CD8-positive, alpha-beta memory T cell (primary cell): ENCODE results near the gene GNG7. TPM values are rescaled to one million over a fixed set of nuclear protein-coding genes. Genes with fewer than 3 reads are reported as not detected.

Source experiments
- CTCF ChIA-PET: fragments of 350-600 bp; sonication (Branson Sonifier 250); formaldehyde crosslinking; loops from one replicate; lab custom pipeline; 2021; ENCODE audit warnings: antibody characterized with exemption; lab: Charles Lee
- POLR2A ChIA-PET: fragments of 350-600 bp; sonication (Branson Sonifier 250); formaldehyde crosslinking; loops from one replicate; lab custom pipeline; 2021; ENCODE audit warnings: antibody characterized with exemption; lab: Charles Lee
- DNase-seq, 5 donors: peaks; one replicate each; pipeline versions ENCODE4 v3.0.0 to v3.0.0-alpha.2; 2020 to 2022; ENCODE audit warnings: mixed read lengths in 1 of 5
- H3K27ac ChIP-seq: one replicate; pipeline ENCODE4 v1.7.0; 2013; ENCODE audit warnings: low read depth, mild to moderate bottlenecking, low read length, moderate library complexity
- H3K27me3 ChIP-seq: 2 replicates; pipeline ENCODE4 v1.7.0; 2013; ENCODE audit warnings: low read length, mild to moderate bottlenecking; ENCODE audit not compliant: insufficient read depth, poor library complexity, severe bottlenecking
- H3K36me3 ChIP-seq: 2 replicates; pipeline ENCODE4 v1.7.0; 2013; ENCODE audit warnings: mild to moderate bottlenecking, low read length, moderate library complexity; ENCODE audit not compliant: insufficient read depth
- H3K4me1 ChIP-seq: 2 replicates; pipeline ENCODE4 v1.7.0; 2013; ENCODE audit warnings: mild to moderate bottlenecking, low read length, moderate library complexity; ENCODE audit not compliant: insufficient read depth
- H3K4me3 ChIP-seq: 2 replicates; pipeline ENCODE4 v1.7.0; 2013; ENCODE audit warnings: mild to moderate bottlenecking, low read length
- H3K9me3 ChIP-seq: 2 replicates; pipeline ENCODE4 v1.7.0; 2013; ENCODE audit warnings: mild to moderate bottlenecking, low read length
- H3K27ac Mint-ChIP-seq, 8 donors: one replicate each; pipeline ENCODE4 v1.8.0; 2020 to 2021; ENCODE audit warnings: mixed read lengths in 8 of 8, mild to moderate bottlenecking in 6 of 8, inconsistent platforms in 3 of 8, moderate library complexity in 3 of 8
- H3K27me3 Mint-ChIP-seq, 2 donors: one replicate each; pipeline ENCODE4 v1.8.0; 2020 to 2021; ENCODE audit warnings: mixed read lengths in 2 of 2, mild to moderate bottlenecking in 1 of 2, moderate library complexity in 1 of 2
- H3K36me3 Mint-ChIP-seq, 3 donors: one replicate each; pipeline ENCODE4 v1.8.0; 2020 to 2021; ENCODE audit warnings: mixed read lengths in 3 of 3, inconsistent platforms in 1 of 3, mild to moderate bottlenecking in 1 of 3
- H3K4me1 Mint-ChIP-seq, 3 donors: one replicate each; pipeline ENCODE4 v1.8.0; 2020 to 2021; ENCODE audit warnings: mixed read lengths in 3 of 3, inconsistent platforms in 1 of 3, mild to moderate bottlenecking in 1 of 3
- H3K4me3 Mint-ChIP-seq, 7 donors: one replicate each; pipeline ENCODE4 v1.8.0; 2020 to 2021; ENCODE audit warnings: mixed read lengths in 7 of 7, mild to moderate bottlenecking in 6 of 7, moderate library complexity in 4 of 7, inconsistent platforms in 2 of 7
- H3K9me3 Mint-ChIP-seq, 5 donors: one replicate each; pipeline ENCODE4 v1.8.0; 2020 to 2022; ENCODE audit warnings: mixed read lengths in 5 of 5, mild to moderate bottlenecking in 3 of 5, moderate library complexity in 2 of 5, inconsistent platforms in 1 of 5
- polyA plus RNA-seq: library from polyadenylated mRNA; unstranded; fragments of 300-500 nt; fragmentation: Illumina TruSeq; gene quantifications from one replicate; pipeline ENCODE4 v1.2.3, GENCODE V29; 2021
- total RNA-seq, 2 experiments: library from RNA; stranded (reverse); gene quantifications; one replicate each; pipeline ENCODE4 v1.2.3, GENCODE V29; 2021

GNG7 gene
- total and polyA plus RNA-seq, 3 experiments from 2014 or later, result 0.40 to 1.2 (median 0.53) TPM

DNA sequence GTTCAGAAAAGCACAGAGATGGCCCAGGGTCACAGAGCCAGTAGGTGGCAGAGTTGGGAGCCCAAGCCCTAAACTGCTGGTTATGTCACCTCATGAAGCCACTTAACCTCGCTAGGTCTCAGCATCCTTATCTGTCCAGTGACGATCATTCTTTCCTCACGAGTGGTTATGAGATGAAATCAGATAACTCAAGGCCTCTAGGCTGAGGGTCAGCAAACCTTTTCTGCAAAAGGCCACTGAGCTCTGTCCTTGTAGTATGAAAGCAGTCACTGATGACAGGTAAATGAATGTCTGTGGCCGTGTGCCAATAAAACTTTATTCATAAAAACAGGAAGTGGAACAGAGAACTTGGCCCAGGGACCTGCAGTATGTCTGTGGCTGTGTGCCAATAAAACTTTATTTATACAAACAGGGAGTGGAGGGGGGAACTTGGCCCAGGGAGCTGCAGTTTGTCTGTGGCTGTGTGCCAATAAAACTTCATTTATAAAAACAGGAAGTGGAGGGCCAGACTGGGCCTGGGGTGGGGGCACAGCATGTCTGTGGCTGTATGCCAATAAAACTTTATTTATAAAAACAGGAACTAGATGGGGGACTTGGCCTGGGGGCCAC is 71.2 kb downstream of the GNG7 start:
- peaks cover 0 to 7% (median 0%) of the 10 kb centered on the region in 3 donors for H3K36me3 Mint-ChIP-seq
- ChIA-PET POLR2A (interaction anchor here (1.7 kb wide), 1 partner anchor 13 kb away, joined by 7 read pairs; no protein-coding TSS in a partner anchor), CTCF (interaction anchor here (0.8 to 10.1 kb wide), 2 partner anchors 14 to 156 kb away, joined by 3 to 152 read pairs; partner anchors contain the start of gene GADD45B)
- DNase-seq, result no peak
- peaks cover 6% of the 10 kb centered on the region for H3K9me3 ChIP-seq
- H3K4me3 ChIP-seq, result no peak overlapping the region
- peak overlapping the region in 2 of 7 donors; percentile 8 to 15 for H3K4me3 Mint-ChIP-seq
- H3K4me1 Mint-ChIP-seq, result peaks cover 32 to 47% (median 36%) of the 10 kb centered on the region in 3 donors
- no peak overlapping the region for H3K27ac ChIP-seq
- no peaks in the 10 kb centered on the region for H3K36me3 ChIP-seq
- peaks cover 24% of the 10 kb centered on the region for H3K4me1 ChIP-seq
- no peaks in the 10 kb centered on the region for H3K27me3 ChIP-seq
- H3K27me3 Mint-ChIP-seq, result no peaks in the 10 kb centered on the region
- peaks cover 0 to 2% (median 0%) of the 10 kb centered on the region in 5 donors for H3K9me3 Mint-ChIP-seq
- H3K27ac Mint-ChIP-seq, result peak overlapping the region; percentile 10 to 84 (median 66)

DNA sequence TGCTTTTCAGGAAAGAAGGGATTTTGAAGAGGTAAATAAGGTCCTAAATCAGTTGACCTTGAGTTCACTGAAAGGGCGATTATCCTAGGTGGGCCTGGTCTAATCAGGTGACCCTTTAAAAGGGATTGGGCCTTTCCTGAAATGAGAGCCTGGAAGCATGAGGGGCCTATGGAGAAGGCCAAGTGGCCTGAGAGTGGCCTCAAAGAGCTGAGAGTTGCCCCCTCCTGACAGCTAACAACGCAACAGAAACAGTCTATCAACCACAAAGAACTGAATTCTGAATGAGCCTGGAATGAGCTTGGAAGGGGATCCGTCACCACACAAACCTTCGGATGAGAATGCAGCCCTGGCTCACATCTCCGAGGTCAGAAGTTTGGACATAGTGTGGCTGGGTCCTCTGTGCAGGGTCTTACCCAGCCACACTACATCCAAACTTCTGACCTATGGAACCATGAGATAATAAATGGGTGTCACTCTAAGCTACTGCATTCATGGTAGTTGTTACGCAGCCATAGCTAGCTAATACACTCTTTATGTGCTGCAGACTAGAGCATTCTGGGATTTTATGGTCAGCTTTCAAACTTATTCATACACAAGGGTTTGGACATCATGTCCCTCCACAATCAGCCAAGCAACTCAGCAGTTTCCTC is 72.0 kb downstream of the GNG7 start:
- H3K27ac Mint-ChIP-seq, result peak overlapping the region in 7 of 8 donors; percentile 75 to 95 (median 92)
- H3K9me3 ChIP-seq, result peaks cover 6% of the 10 kb centered on the region
- ChIA-PET CTCF (interaction anchor here (0.8 to 10.1 kb wide), 2 partner anchors 13 to 155 kb away, joined by 3 to 152 read pairs; partner anchors contain the start of gene GADD45B), POLR2A (interaction anchor here (0.5 to 1.7 kb wide), 4 partner anchors 10 to 873 kb away, joined by 3 to 7 read pairs (median 5); partner anchors contain the start of gene GADD45B)
- peak overlapping the region in 2 of 7 donors; percentile 59 to 72 for H3K4me3 Mint-ChIP-seq
- H3K36me3 Mint-ChIP-seq, result peaks cover 0 to 7% (median 0%) of the 10 kb centered on the region in 3 donors
- no peaks in the 10 kb centered on the region for H3K27me3 Mint-ChIP-seq
- peaks cover 24% of the 10 kb centered on the region for H3K4me1 ChIP-seq
- no peaks in the 10 kb centered on the region for H3K36me3 ChIP-seq
- H3K9me3 Mint-ChIP-seq, result peaks cover 0 to 2% (median 0%) of the 10 kb centered on the region in 5 donors
- no peak for DNase-seq
- H3K4me1 Mint-ChIP-seq, result peaks cover 32 to 48% (median 36%) of the 10 kb centered on the region in 3 donors
- no peak overlapping the region for H3K4me3 ChIP-seq
- H3K27ac ChIP-seq, result no peak overlapping the region
- no peaks in the 10 kb centered on the region for H3K27me3 ChIP-seq

DNA sequence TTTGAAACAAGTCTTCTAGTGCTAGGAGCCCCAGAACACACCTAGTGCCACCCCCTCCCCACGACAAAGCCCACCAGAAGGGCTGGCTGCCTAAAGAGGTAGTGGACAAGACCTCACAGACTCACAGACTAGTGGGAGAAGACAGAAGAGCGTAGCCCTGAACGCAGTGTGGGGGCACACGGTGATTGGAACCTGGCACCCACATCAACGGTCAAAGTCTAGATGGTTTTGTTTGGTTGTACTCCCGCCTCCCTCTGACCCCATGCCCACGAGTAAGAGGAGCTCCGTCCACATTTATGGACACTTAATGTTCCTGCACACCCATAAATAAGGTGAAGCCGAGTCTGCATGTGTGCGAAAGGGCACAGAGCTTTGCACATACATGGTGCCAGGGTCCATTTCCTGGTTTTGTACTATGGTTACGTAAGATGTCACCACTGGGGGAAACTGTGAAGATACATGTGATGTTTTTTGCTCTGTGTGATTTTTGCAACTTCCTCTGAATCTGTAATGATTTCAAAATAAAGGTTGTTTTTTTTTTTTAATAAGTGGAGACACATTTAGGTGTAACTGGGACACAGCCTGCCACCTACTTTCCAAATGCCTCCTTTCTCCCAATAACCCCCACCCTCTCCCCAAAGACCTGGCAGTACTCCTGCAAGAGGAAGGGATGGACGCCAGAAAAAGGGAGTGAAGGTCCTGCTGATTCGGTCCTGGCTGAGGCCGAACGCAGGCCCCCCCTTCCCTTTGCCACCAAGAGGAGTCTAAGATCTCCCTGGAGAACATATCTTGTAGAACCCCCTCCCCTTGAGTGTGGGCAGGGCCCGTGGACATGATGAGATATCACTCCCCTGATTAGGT is 72.8 kb downstream of the GNG7 start:
- H3K4me1 Mint-ChIP-seq, result peaks cover 35 to 48% (median 36%) of the 10 kb centered on the region in 3 donors
- ChIA-PET POLR2A (interaction anchor here (0.5 to 1.7 kb wide), 5 partner anchors 9 to 874 kb away, joined by 3 to 7 read pairs (median 4); partner anchors contain the start of gene GADD45B), CTCF (interaction anchor here (1.0 to 10.1 kb wide), 2 partner anchors 13 to 154 kb away, joined by 3 to 152 read pairs; partner anchors contain the start of gene GADD45B)
- Histone ChIP-seq H3K27me3 (no peaks in the 10 kb centered on the region), H3K9me3 (peaks cover 6% of the 10 kb centered on the region), H3K36me3 (no peaks in the 10 kb centered on the region), H3K4me3 (no peak overlapping the region), H3K27ac (no peak overlapping the region), H3K4me1 (peaks cover 24% of the 10 kb centered on the region)
- H3K36me3 Mint-ChIP-seq, result peaks cover 0 to 7% (median 0%) of the 10 kb centered on the region in 3 donors
- H3K27ac Mint-ChIP-seq, result peak overlapping the region; percentile 72 to 95 (median 88)
- no peaks in the 10 kb centered on the region for H3K27me3 Mint-ChIP-seq
- peak overlapping the region; percentile 3 to 80 (median 59) for H3K4me3 Mint-ChIP-seq
- H3K9me3 Mint-ChIP-seq, result peaks cover 0 to 2% (median 0%) of the 10 kb centered on the region in 5 donors
- peak in 2 of 5 donors; percentile 49 to 55 for DNase-seq

GRCh38 chr19:2628597-2628996 is 73.9 kb downstream of the GNG7 start:
- DNase-seq, result no peak
- no peak overlapping the region for H3K4me3 Mint-ChIP-seq

GRCh38 chr19:2627855-2628254 is 74.6 kb downstream of the GNG7 start:
- Histone ChIP-seq H3K36me3 (no peaks in the 10 kb centered on the region), H3K9me3 (peaks cover 6% of the 10 kb centered on the region), H3K27me3 (no peaks in the 10 kb centered on the region), H3K4me1 (peaks cover 24% of the 10 kb centered on the region), H3K27ac (no peak overlapping the region), H3K4me3 (no peak overlapping the region)
- H3K27ac Mint-ChIP-seq, result peak overlapping the region; percentile 29 to 93 (median 68)
- H3K4me1 Mint-ChIP-seq, result peaks cover 35 to 49% (median 39%) of the 10 kb centered on the region in 3 donors
- ChIA-PET CTCF (interaction anchor here (1.2 to 10.1 kb wide), 3 partner anchors 9 to 20 kb away, joined by 3 to 152 read pairs (median 14); no protein-coding TSS in a partner anchor), POLR2A (interaction anchor here (0.5 to 1.7 kb wide), 4 partner anchors 46 to 462 kb away, joined by 3 to 9 read pairs (median 4); partner anchors contain the start of gene GADD45B)
- peaks cover 0 to 2% (median under 1%) of the 10 kb centered on the region in 5 donors for H3K9me3 Mint-ChIP-seq
- H3K36me3 Mint-ChIP-seq, result peaks cover 0 to 7% (median 0%) of the 10 kb centered on the region in 3 donors
- DNase-seq, result no peak
- H3K27me3 Mint-ChIP-seq, result peaks cover 0 to 1% of the 10 kb centered on the region in 2 donors
- peak overlapping the region in 1 of 7 donors; percentile 20 for H3K4me3 Mint-ChIP-seq

More at GRCh38 chr19:2628597-2628996, 73.9 kb downstream of the GNG7 start:
- POLR2A ChIA-PET, result interaction anchor here (1.7 kb wide), 1 partner anchor 152 kb away, joined by 3 read pairs; no protein-coding TSS in a partner anchor
- Mint-ChIP-seq H3K4me1 (peaks cover 35 to 48% (median 36%) of the 10 kb centered on the region in 3 donors), H3K9me3 (peaks cover 0 to 2% (median 0%) of the 10 kb centered on the region in 5 donors), H3K36me3 (peaks cover 0 to 7% (median 0%) of the 10 kb centered on the region in 3 donors), H3K27ac (peak overlapping the region in 6 of 8 donors; percentile 9 to 95 (median 84)), H3K27me3 (peaks cover 0 to 1% of the 10 kb centered on the region in 2 donors)
- no peak overlapping the region for H3K4me3 ChIP-seq
- H3K27ac ChIP-seq, result no peak overlapping the region
- no peaks in the 10 kb centered on the region for H3K27me3 ChIP-seq
- peaks cover 6% of the 10 kb centered on the region for H3K9me3 ChIP-seq
- no peaks in the 10 kb centered on the region for H3K36me3 ChIP-seq
- peaks cover 24% of the 10 kb centered on the region for H3K4me1 ChIP-seq
- CTCF ChIA-PET, result interaction anchor here (1.0 to 10.1 kb wide), 4 partner anchors 8 to 152 kb away, joined by 3 to 152 read pairs (median 8); partner anchors contain the start of gene GADD45B

DNA sequence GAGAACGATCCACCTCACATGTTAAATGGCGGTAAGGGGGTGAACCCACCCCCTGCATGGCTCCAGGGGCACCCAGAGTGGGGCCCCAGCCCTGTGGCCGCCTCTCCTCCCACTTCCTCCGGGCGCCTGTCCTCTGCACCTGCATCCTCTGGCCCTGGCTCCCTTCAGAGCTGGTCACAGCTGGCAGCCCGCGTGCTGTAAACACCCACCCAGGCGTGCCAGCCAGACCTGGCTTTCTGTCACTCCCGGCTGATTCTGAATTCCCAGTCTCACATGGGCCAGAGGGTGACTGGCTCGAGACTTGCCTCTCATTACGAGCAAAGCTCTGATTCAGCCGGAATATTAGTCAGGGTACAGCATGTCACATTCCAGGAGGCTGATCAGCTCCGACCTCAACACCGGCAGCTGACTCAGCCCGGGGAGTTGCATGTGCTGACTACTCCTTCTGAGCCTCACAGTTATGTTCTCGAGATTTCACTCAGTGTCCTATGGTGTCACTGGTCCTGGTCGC is 75.1 kb downstream of the GNG7 start:
- Mint-ChIP-seq H3K27me3 (peaks cover 0 to 1% of the 10 kb centered on the region in 2 donors), H3K4me1 (peaks cover 38 to 51% (median 39%) of the 10 kb centered on the region in 3 donors), H3K4me3 (peak overlapping the region in 1 of 7 donors; percentile 20), H3K27ac (peak overlapping the region; percentile 29 to 93 (median 68)), H3K36me3 (peaks cover 0 to 7% (median 0%) of the 10 kb centered on the region in 3 donors), H3K9me3 (peaks cover 0 to 2% (median 2%) of the 10 kb centered on the region in 5 donors)
- peaks cover 24% of the 10 kb centered on the region for H3K4me1 ChIP-seq
- CTCF ChIA-PET, result interaction anchor here (1.2 to 10.1 kb wide), 3 partner anchors 9 to 21 kb away, joined by 3 to 152 read pairs (median 14); no protein-coding TSS in a partner anchor
- no peak overlapping the region for H3K27ac ChIP-seq
- no peak for DNase-seq
- POLR2A ChIA-PET, result interaction anchor here (0.5 to 1.7 kb wide), 4 partner anchors 45 to 462 kb away, joined by 3 to 9 read pairs (median 4); partner anchors contain the start of gene GADD45B
- H3K36me3 ChIP-seq, result no peaks in the 10 kb centered on the region
- H3K9me3 ChIP-seq, result peaks cover 6% of the 10 kb centered on the region
- no peaks in the 10 kb centered on the region for H3K27me3 ChIP-seq
- H3K4me3 ChIP-seq, result no peak overlapping the region
